GM18526 (cell line): ENCODE data around the gene TRAIP.

Experiments used
- POLR2A ChIP-seq: IDR thresholded peaks from 3 replicates; pipeline ENCODE4 v1.6.1; 2011; ENCODE audit not compliant: insufficient read length; ENCODE audit errors: extremely low read depth

The TRAIP gene

GRCh38 chr3:49856181-49857005, at the start of gene TRAIP:
TSS of gene TRAIP (minus strand) at chr3:49856564. CDS start at chr3:49856453, 111 bp downstream.
- peak; percentile 78 for TF ChIP-seq POLR2A

GRCh38 chr3:49903451-49904424, 47.4 kb upstream of the TRAIP start, which contains the start of gene MST1R:
TSS of gene MST1R (minus strand) at chr3:49903873. CDS start at chr3:49903609, 264 bp downstream.
- TF ChIP-seq POLR2A = peak; percentile 40

GRCh38 chr3:49902511-49903345, 46.4 kb upstream of the TRAIP start:
- no peak for TF ChIP-seq POLR2A

GRCh38 chr3:49901366-49902339, 45.3 kb upstream of the TRAIP start:
- no peak for TF ChIP-seq POLR2A

GRCh38 chr3:49900491-49901153, 44.3 kb upstream of the TRAIP start:
- no peak for TF ChIP-seq POLR2A

- no peak for TF ChIP-seq POLR2A
Measured at GRCh38 chr3:49899815-49900214, 43.5 kb upstream of the TRAIP start.

GRCh38 chr3:49898991-49899390, 42.6 kb upstream of the TRAIP start:
- no peak for TF ChIP-seq POLR2A

GRCh38 chr3:49896345-49896744, 40.0 kb upstream of the TRAIP start:
- no peak for TF ChIP-seq POLR2A

- TF ChIP-seq POLR2A = no peak
Measured at GRCh38 chr3:49895791-49896190, 39.4 kb upstream of the TRAIP start.

- no peak for TF ChIP-seq POLR2A
Measured at GRCh38 chr3:49889296-49889695, 32.9 kb upstream of the TRAIP start.

- no peak for TF ChIP-seq POLR2A
Measured at GRCh38 chr3:49886922-49887265, 30.5 kb upstream of the TRAIP start.

- TF ChIP-seq POLR2A = no peak
Measured at GRCh38 chr3:49883998-49884397, 27.6 kb upstream of the TRAIP start.

GRCh38 chr3:49882166-49882565, 25.8 kb upstream of the TRAIP start:
- no peak for TF ChIP-seq POLR2A
